A673 (cell line): Measurements from ENCODE around the gene SH2D4B. TPM values are rescaled to one million over a fixed set of nuclear protein-coding genes. Genes with fewer than 3 reads are reported as not detected.
A peak's percentile ranks its signal among the peaks of the same experiment; 100 is the strongest.

Source experiments
- BruUV-seq: library from RNA; stranded (reverse); fragments of 400-500 nt; replicated peaks from 2 replicates; lab custom pipeline; 2021; lab: Mats Ljungman, UMichigan
- CTCF ChIA-PET: fragments of 300-600 bp; sonication (Branson Sonifier 250); formaldehyde crosslinking; loops from one replicate; lab custom pipeline; 2022; ENCODE audit warnings: antibody characterized with exemption; lab: Charles Lee
- POLR2A ChIA-PET: fragments of 300-600 bp; sonication (Branson Sonifier 250); formaldehyde crosslinking; loops from one replicate; lab custom pipeline; 2022; ENCODE audit warnings: antibody characterized with exemption; ENCODE audit not compliant: low non-redundant PET; lab: Charles Lee
- DNase-seq: peaks from one replicate; pipeline ENCODE4 v3.0.0-alpha.2; 2015; ENCODE audit warnings: low spot score
- H3K27ac ChIP-seq: fragments of 200-600 bp; sonication (generic); 2 replicates; pipeline ENCODE4 v1.5.1; 2016; ENCODE audit warnings: mixed run types, low read depth, mild to moderate bottlenecking, mixed read lengths, antibody characterized with exemption, low read length; ENCODE audit not compliant: poor library complexity, severe bottlenecking
- H3K27me3 ChIP-seq: fragments of 200-600 bp; sonication (generic); replicated peaks from 2 replicates; pipeline ENCODE4 v1.6.1; 2017; ENCODE audit warnings: mixed run types, low read depth, mild to moderate bottlenecking, mixed read lengths, antibody characterized with exemption, low read length; ENCODE audit not compliant: insufficient read depth, poor library complexity
- H3K36me3 ChIP-seq: fragments of 200-600 bp; sonication (generic); 2 replicates; pipeline ENCODE4 v1.6.1; 2016; ENCODE audit warnings: mixed run types, mild to moderate bottlenecking, mixed read lengths, antibody characterized with exemption, low read length; ENCODE audit not compliant: insufficient read depth, poor library complexity, severe bottlenecking
- H3K4me1 ChIP-seq: fragments of 200-600 bp; sonication (generic); 2 replicates; pipeline ENCODE4 v1.6.1; 2017; ENCODE audit warnings: mixed run types, mild to moderate bottlenecking, mixed read lengths, antibody characterized with exemption, low read length; ENCODE audit not compliant: insufficient read depth, poor library complexity, severe bottlenecking
- H3K4me3 ChIP-seq: fragments of 200-600 bp; sonication (generic); 2 replicates; pipeline ENCODE4 v1.5.1; 2016; ENCODE audit warnings: low read depth, mixed run types, mild to moderate bottlenecking, mixed read lengths, low read length; ENCODE audit not compliant: poor library complexity, severe bottlenecking
- H3K9me3 ChIP-seq: fragments of 200-600 bp; sonication (generic); 2 replicates; pipeline ENCODE4 v1.6.1; 2016; ENCODE audit warnings: mixed run types, low read depth, mild to moderate bottlenecking, mixed read lengths, antibody characterized with exemption, low read length; ENCODE audit not compliant: poor library complexity, severe bottlenecking
- EZH2 ChIP-seq: fragments of 200-600 bp; sonication (generic); IDR thresholded peaks from 2 replicates; pipeline ENCODE4 v1.6.1; 2017; ENCODE audit warnings: borderline replicate concordance, low read depth, mild to moderate bottlenecking, mixed read lengths, antibody characterized with exemption, low read length; ENCODE audit not compliant: poor library complexity, severe bottlenecking
- intact Hi-C: fragments of 100-400 bp; cut with micrococcal nuclease; formaldehyde crosslinking; loops from one replicate; pipeline ENCODE4 v1.10.0; 2022; ENCODE audit not compliant: unreplicated experiment
- total RNA-seq: library from RNA; stranded (reverse); gene quantifications from 2 replicates; pipeline ENCODE4 v1.2.3, GENCODE V29; 2021
- TF ChIP-seq, protein P1 (sequence below): fragments of 300-800, 200-600 bp; sonication (generic); conservative IDR thresholded peaks from 2 replicates; pipeline ENCODE4 v1.5.1; 2017; ENCODE audit warnings: low read depth, mild to moderate bottlenecking, antibody characterized with exemption, low read length, moderate library complexity, mixed read lengths

SH2D4B gene
- total RNA-seq, 1 experiment from 2014 or later: 0.19 TPM

DNA sequence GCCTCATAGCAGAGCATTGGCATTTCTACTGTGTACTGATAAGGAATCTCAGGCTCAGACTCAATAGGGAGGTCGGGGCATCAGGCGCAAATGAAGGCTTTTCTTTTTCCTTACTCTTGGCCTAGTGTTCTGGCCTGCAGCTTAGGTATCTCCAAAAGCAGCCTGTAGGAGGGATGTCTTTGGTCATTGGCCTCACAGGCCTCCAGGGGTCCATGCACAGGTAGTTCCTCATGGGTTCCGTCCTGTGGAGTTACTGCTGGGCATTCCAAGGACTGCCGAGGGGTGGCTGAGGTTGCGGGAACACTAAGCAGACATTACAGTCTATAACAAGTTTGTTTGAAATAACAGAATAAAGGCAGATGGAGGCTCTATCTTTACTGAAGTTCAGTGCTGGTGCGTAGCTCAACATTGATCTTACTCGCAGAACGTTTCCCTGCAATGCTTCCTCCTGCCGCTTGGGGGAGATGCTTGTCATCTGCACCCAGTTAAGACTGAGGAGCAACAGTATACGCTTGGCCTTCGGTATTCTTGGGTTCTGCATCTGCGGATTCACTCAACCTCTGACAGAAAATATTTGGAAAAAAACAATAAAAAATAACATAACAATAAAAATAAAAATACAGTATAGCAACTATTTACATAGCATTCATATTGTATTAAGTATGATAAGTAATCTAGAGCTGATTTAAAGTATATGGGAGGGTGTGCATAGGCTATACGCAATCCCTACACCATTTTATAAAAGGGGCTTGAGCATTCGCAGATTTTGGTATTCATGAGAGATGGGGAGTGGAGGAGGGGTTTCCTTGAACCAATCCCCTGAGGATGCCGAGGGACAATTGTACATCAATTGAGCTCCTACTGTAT lies 58.9 kb downstream of the SH2D4B start:
- POLR2A ChIA-PET: no interaction called here
- Histone ChIP-seq H3K4me3 (no peak overlapping the region), H3K9me3 (no peaks in the 10 kb centered on the region), H3K27me3 (no peaks in the 10 kb centered on the region), H3K27ac (no peak overlapping the region), H3K4me1 (no peaks in the 10 kb centered on the region), H3K36me3 (no peaks in the 10 kb centered on the region)
- TF ChIP-seq, protein P1, sequence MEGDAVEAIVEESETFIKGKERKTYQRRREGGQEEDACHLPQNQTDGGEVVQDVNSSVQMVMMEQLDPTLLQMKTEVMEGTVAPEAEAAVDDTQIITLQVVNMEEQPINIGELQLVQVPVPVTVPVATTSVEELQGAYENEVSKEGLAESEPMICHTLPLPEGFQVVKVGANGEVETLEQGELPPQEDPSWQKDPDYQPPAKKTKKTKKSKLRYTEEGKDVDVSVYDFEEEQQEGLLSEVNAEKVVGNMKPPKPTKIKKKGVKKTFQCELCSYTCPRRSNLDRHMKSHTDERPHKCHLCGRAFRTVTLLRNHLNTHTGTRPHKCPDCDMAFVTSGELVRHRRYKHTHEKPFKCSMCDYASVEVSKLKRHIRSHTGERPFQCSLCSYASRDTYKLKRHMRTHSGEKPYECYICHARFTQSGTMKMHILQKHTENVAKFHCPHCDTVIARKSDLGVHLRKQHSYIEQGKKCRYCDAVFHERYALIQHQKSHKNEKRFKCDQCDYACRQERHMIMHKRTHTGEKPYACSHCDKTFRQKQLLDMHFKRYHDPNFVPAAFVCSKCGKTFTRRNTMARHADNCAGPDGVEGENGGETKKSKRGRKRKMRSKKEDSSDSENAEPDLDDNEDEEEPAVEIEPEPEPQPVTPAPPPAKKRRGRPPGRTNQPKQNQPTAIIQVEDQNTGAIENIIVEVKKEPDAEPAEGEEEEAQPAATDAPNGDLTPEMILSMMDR: peak; percentile 86
- no peak for TF ChIP-seq EZH2
- BruUV-seq: no TSS peak
- peak; percentile 72 for DNase-seq
- intact Hi-C loops: loop anchor here (5.0 kb wide), 2 partner anchors 154 to 214 kb away; no protein-coding TSS in a partner anchor
- CTCF ChIA-PET: interaction anchor here (0.5 to 1.5 kb wide), 7 partner anchors 10 to 334 kb away, joined by 3 to 8 read pairs (median 4); no protein-coding TSS in a partner anchor

DNA sequence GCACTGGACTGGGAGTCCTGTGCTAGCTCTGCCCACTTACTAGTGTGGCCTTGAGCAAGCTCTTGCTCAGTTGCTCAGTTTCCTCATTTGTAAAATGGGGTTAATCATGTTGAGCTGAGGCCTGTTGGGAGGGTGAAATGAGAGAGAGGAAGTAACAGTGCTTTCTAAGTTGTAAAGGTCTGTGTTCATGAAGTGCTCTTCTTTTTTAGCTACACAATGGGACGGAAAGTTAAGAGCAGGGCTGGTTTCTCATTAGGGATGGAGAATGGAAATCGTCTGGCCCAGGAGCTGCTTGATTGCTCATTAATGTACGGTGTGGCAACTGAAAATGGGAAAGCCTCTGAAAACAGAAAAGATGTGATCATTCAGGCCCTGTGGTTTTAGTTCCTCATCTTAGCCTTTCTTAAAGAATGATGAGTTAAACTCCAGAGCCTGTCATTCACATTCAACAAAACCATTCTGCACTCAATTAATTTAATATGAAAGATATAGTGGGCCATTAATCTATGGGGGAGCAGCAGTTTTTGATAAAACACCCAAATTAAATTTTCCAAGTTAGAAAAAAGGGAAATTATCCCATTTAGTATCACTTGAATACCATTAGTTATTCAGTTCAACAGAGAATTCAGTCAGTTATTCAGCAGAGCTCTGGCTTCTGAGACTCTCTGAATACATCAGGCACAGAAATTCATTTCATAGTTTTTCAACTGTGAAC lies 60.5 kb downstream of the SH2D4B start:
- CTCF ChIA-PET: interaction anchor here (0.5 to 2.1 kb wide), 3 partner anchors 64 to 182 kb away, joined by 3 to 6 read pairs (median 4); no protein-coding TSS in a partner anchor

GRCh38 chr10:80598951-80599350 lies 61.2 kb downstream of the SH2D4B start:
- intact Hi-C loops: loop anchor here (5.0 kb wide), 2 partner anchors 157 to 217 kb away; no protein-coding TSS in a partner anchor
- no peak for TF ChIP-seq EZH2
- TF ChIP-seq, protein P1: no peak
- no TSS peak for BruUV-seq
- DNase-seq: no peak
- H3K9me3 ChIP-seq: no peaks in the 10 kb centered on the region
- ChIA-PET CTCF (interaction anchor here (0.6 to 2.1 kb wide), 3 partner anchors 64 to 215 kb away, joined by 4 to 6 read pairs (median 6); no protein-coding TSS in a partner anchor), POLR2A (no interaction called here)
- no peaks in the 10 kb centered on the region for H3K36me3 ChIP-seq
- H3K4me3 ChIP-seq: no peak overlapping the region
- H3K27me3 ChIP-seq: no peaks in the 10 kb centered on the region
- no peak overlapping the region for H3K27ac ChIP-seq
- H3K4me1 ChIP-seq: no peaks in the 10 kb centered on the region

More for the DNA sequence above, 60.5 kb downstream of the SH2D4B start:
- Histone ChIP-seq H3K4me1 (no peaks in the 10 kb centered on the region), H3K36me3 (no peaks in the 10 kb centered on the region), H3K9me3 (no peaks in the 10 kb centered on the region), H3K4me3 (no peak overlapping the region), H3K27me3 (no peaks in the 10 kb centered on the region), H3K27ac (no peak overlapping the region)
- TF ChIP-seq, protein P1: no peak
- no peak for TF ChIP-seq EZH2
- intact Hi-C loops: loop anchor here (5.0 kb wide), 2 partner anchors 156 to 216 kb away; no protein-coding TSS in a partner anchor
- POLR2A ChIA-PET: no interaction called here
- no TSS peak for BruUV-seq
- DNase-seq: no peak
